Neural progenitor cell (in vitro differentiated cells): ENCODE results near the gene SLC25A47.

Source experiments
- EZH2 ChIP-seq: fragments of 200-600 bp; sonication (generic); IDR thresholded peaks from 2 replicates; pipeline ENCODE4 v1.6.1; 2017; ENCODE audit warnings: antibody characterized with exemption, mild to moderate bottlenecking, moderate library complexity
- EZH2phosphoT487 ChIP-seq: fragments of 200-600 bp; sonication (generic); IDR thresholded peaks from 2 replicates; pipeline ENCODE4 v1.6.1; 2017; ENCODE audit warnings: antibody characterized with exemption
- TF ChIP-seq, protein P1 (sequence below): fragments of 200-600 bp; sonication (generic); IDR thresholded peaks from 2 replicates; pipeline ENCODE4 v1.5.1; 2017; ENCODE audit warnings: antibody characterized with exemption, mild to moderate bottlenecking

- TF ChIP-seq, protein P1, sequence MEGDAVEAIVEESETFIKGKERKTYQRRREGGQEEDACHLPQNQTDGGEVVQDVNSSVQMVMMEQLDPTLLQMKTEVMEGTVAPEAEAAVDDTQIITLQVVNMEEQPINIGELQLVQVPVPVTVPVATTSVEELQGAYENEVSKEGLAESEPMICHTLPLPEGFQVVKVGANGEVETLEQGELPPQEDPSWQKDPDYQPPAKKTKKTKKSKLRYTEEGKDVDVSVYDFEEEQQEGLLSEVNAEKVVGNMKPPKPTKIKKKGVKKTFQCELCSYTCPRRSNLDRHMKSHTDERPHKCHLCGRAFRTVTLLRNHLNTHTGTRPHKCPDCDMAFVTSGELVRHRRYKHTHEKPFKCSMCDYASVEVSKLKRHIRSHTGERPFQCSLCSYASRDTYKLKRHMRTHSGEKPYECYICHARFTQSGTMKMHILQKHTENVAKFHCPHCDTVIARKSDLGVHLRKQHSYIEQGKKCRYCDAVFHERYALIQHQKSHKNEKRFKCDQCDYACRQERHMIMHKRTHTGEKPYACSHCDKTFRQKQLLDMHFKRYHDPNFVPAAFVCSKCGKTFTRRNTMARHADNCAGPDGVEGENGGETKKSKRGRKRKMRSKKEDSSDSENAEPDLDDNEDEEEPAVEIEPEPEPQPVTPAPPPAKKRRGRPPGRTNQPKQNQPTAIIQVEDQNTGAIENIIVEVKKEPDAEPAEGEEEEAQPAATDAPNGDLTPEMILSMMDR: no peak
- TF ChIP-seq EZH2 (no peak), EZH2phosphoT487 (no peak)
Measured at GRCh38 chr14:100346306-100347091, 23.4 kb downstream of the SLC25A47 start.
